NCI-H2171 treated with DMSO at 0.1 percent for 48 hours (cell line): ENCODE data around the gene HAAO.

ENCODE experiments used
- DNase-seq: peaks from one replicate; lab custom pipeline; 2025; lab: John Stamatoyannopoulos, UW

The HAAO gene

GRCh38 chr2:42767899-42768705, 24.3 kb downstream of the HAAO start:
- no peak for DNase-seq

- DNase-seq: no peak
Observed at GRCh38 chr2:42767080-42767898, 25.1 kb downstream of the HAAO start.

- no peak for DNase-seq
Observed at GRCh38 chr2:42765686-42766085, 26.7 kb downstream of the HAAO start.

DNA sequence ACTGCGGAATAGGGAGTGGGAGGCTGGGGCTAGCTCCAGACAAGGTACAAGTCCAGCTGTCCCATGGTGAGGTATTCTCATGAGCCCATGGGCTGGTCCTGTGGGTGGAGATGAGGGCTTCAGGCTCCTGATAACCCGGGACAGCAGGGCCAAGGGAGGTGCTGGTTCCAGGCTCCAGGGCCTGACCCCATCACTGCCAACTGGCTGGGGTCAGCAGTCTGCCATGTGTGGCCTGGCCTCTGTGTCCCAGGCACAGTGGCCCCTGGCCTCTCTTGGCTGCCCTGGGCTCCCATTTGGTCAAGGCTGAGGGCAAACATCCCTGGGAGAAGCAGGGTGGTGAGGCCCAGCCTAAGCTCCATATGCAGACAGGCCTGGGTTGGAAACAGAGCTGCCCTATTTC, 27.5 kb downstream of the HAAO start:
- no peak for DNase-seq

- DNase-seq: no peak
Observed at GRCh38 chr2:42764096-42764495, 28.3 kb downstream of the HAAO start, which contains the start of gene OXER1. OXER1 (minus strand) TSS chr2:42764135; CDS start chr2:42764062, 73 bp downstream.

DNA sequence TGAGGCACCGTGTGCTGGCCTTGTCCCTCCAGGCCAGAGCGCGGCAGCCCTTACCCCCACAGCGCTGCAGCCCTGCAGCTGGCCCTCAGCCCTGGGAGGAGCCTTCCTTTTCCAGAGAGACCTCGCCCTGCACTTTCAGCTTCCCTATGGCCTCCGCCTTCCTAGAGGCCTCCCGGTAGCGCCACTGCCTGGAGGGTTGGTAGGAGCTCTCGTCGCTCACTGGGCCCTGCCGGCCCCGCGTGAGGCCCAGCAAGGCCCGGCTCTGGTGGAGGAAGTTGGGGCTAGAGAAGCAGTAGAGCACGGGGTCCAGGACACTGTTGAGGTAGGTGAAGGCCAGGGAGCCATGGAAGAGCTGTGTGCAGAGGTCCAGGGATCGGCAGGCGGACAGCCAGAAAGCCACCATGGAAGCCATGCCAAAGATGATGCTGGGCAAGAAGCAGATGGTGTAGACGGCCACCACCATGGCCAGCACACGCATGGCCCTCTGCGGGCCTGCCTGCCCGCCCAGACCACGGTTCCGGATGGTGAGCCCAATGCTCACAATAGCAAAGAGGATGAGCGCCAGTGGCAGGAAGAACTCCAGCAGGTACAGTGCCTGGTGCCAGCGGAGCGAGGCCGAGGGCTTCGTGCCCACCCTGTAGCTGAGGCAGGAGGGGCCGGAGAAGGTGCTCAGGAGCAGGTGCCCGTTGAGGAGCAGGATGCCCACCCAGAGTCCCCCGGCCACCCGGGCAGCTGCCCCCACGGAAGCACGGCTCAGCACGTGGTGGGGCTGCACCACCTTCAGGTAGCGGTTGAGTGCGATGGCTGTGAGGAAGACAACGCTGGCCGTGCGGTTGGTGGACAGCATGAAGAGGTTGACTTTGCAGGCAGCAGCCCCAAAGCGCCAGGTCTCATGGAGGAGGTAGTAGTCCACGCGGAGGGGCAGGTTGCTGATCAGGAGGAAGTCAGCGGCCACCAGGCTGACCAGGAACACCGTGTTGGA, 29.3 kb downstream of the HAAO start:
- no peak for DNase-seq

- no peak for DNase-seq
Observed at GRCh38 chr2:42762155-42762554, 30.2 kb downstream of the HAAO start.

DNA sequence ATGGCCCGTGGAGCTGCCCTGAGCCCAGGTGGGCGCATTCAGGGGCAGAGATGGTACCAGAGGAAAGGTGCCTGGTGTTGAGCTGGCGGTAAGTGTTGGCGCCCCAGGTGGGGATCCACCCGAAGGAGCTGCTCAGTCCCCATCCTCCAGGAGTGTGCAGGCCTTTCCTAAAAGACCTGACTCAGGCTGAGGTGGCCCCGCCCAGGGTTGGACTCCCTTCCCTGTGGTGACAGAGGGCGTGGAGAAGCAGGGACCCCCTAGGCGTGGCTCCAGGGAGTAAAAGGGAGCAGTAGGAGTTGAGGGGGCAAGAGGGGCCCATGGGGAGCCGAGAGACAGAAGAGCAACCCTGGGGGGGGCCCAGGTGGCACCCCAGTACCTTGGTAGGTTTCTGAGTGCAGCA, 30.8 kb downstream of the HAAO start:
- DNase-seq: no peak

- DNase-seq: no peak
Observed at GRCh38 chr2:42758751-42759150, 33.6 kb downstream of the HAAO start.

GRCh38 chr2:42757981-42758740, 34.2 kb downstream of the HAAO start:
- DNase-seq: no peak

DNA sequence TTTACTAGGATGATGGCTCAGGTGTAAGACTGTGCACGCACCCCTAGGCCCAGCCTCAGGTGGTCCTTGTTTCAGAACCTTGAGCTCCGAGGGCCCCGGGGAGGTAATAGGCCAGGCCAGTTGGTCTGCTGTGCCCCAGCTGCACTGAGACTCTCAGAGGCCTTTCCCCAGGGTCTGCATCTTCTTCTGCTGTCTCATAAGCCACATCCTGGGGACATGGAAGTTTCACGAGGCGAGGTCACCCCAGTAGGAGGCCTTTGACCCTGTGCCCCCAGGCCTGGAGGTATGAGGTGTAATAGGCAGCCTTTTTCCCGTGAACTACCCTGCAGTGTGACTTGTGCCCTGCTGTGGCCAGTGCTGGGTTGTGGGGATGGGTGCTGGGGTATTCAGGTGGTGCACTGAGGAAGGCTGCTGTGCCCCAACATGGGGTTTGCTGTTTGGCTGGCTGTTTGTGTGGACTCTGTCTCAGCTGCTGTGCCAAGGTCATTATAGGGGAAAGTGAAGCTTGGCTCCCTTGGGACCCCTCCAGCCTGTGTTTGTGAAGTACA, 35.3 kb downstream of the HAAO start:
- no peak for DNase-seq

- DNase-seq: no peak
Observed at GRCh38 chr2:42756150-42756775, 36.1 kb downstream of the HAAO start.

DNA sequence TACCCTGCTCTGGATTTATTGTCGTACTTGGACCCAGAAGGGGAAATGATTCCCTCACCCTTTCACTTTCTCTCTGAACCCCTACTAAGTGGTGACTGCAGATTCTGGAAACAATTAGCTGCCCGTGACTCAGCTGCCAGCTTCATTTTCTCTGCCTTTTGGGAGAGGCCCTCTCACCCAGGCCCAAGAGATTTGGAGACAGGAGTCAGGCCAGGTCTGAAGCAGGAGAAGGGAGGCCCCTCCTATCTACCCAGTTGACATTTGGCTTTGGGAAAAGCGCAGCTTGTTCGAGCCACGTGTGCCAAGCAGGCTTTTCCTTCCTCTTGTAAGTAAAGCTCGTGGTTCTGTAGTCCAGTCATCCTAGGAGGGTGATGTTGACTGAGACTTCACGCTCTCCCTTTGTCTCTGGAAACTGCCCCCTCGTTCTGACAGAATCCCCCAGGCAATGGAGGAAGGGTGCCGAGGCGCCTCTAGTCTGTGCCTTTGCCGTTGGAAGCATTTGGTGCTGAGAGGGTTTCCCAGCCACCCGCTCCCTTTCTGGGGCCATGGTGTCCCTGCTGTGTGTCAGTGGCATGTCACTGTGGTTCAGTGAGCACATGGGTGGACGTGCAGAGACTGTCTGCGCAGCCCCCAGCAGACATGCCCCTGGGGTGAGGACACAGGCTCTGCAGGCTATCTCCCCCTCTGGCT, 37.0 kb downstream of the HAAO start:
- no peak for DNase-seq

DNA sequence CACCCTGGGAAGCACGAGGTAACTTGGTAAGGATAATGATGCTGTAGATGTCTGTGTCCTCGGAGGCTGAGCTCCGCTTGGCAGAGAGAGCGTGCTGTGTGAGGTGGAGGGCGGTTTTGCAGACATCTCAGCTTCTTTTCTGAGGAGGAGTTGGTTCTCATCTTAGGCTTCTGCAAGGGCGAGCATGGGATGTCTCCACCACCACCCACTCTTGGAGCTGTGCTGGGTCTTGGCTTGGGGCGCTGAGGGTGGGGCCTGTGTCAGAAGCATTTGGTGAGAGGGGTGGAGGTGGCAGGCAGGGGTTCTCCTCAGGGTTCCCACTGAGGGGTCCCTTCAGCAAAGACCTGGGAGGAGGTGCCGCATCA, 37.6 kb downstream of the HAAO start:
- DNase-seq: no peak

- DNase-seq: peak; percentile 67
Observed at GRCh38 chr2:42754021-42754775, 38.2 kb downstream of the HAAO start.

DNA sequence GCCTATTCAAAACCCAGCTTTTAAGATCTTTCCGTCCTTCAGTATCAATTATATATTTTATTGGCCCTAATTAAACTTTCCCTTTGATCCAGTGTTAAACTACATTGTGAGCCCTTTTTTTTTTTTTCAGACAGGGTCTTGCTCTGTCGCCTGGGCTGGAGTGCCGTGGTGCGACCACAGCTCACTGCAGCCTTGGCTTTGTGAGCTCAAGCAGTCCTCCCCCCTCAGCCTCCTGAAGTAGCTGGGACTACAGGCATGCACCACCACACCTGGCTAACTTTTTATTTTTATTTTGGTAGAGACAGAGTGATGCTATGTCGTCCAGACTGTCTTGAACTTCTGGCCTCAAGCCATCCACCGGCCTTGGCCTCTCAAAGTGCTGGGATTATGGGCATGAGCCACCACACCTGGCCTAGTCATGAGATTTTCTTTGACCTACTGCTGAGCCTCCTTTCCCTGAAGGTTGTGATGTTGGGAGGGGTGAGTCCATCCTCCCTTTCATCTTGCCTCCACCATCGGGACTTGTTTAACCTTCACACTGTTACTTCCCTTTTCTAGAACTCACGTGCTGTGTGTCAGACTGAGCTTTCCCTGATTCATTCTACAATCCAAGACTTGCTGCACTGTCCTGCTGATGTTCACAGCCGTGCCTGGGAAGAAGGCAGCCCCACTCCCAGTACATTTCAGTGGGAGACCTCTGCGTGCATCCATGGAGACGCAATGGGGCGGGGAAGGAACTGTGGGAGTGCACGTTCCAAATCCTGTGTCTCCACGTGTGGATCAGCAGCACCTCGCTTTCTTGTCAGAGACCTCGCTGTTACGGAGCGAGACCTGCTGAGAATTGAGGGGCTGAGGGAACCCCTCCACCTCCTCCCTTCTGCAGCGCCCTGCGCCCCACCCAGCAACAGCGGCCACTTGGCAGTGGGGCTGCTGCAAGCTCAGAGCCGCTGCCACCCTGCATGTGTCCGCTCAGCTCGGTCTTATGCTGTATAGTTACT, 39.3 kb downstream of the HAAO start:
- no peak for DNase-seq

- no peak for DNase-seq
Observed at GRCh38 chr2:42752314-42752713, 40.1 kb downstream of the HAAO start.

- no peak for DNase-seq
Observed at GRCh38 chr2:42748840-42749239, 43.5 kb downstream of the HAAO start.
